GM10266 (cell line): ENCODE results near the gene DAO.

Experiments
- DNase-seq: peaks from one replicate; pipeline ENCODE4 v3.0.0; 2012; ENCODE audit errors: extremely low spot score
- TF ChIP-seq, protein P1 (sequence below): IDR thresholded peaks from 2 replicates; pipeline ENCODE4 v1.5.1; 2012; ENCODE audit warnings: mild to moderate bottlenecking, low read depth; ENCODE audit not compliant: control insufficient read depth, insufficient read depth; ENCODE audit errors: missing control alignments

DAO gene

DNA sequence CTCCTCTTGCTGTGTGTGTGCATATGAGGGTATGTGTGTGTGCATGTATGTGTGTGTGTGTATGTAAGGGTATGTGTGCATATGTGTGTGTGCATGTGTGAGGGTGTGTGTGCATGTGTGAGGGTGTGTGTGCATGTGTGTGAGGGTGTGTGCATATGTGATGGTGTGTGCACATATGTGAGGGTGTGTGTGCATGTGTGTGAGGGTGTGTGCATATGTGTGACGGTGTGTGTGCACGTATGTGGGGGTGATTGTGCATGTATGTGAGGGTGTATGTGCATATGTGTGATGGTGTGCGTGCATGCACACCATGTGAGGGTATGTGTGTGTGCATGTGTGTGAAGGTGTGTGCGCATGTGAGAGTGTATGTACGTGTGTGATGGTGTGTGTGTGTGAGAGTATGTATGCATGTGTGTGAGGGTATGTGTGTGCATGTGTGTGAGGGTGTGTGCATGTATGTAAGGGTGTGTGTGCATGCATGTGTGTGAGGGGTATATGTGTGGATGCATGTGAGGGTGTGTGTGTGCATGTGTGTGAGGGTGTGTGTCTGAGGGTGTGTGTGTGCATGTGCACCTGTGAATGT is 15.4 kb downstream of the DAO start:
- no peak for DNase-seq
- TF ChIP-seq, protein P1, sequence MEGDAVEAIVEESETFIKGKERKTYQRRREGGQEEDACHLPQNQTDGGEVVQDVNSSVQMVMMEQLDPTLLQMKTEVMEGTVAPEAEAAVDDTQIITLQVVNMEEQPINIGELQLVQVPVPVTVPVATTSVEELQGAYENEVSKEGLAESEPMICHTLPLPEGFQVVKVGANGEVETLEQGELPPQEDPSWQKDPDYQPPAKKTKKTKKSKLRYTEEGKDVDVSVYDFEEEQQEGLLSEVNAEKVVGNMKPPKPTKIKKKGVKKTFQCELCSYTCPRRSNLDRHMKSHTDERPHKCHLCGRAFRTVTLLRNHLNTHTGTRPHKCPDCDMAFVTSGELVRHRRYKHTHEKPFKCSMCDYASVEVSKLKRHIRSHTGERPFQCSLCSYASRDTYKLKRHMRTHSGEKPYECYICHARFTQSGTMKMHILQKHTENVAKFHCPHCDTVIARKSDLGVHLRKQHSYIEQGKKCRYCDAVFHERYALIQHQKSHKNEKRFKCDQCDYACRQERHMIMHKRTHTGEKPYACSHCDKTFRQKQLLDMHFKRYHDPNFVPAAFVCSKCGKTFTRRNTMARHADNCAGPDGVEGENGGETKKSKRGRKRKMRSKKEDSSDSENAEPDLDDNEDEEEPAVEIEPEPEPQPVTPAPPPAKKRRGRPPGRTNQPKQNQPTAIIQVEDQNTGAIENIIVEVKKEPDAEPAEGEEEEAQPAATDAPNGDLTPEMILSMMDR: no peak

DNA sequence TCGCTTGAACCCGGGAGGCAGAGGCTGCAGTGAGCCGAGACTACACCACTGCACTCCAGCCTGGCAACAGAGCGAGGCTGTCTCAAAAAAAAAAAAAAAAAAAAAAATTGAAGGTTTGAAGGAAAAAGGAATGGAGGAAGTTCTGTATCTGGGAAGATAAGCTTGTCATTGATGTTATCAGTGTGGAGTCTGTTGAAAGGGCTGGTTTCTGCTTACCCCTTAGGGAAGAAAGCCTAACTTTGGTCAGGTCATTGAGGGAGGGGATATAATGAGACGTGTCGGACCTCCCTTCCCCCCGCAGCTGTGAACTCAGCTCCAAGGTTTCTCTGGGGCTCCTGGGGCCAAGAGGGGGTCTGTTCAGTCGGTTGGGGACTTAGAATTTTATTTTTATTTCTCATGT is 16.4 kb downstream of the DAO start:
- TF ChIP-seq, protein P1: no peak
- DNase-seq: no peak

DNA sequence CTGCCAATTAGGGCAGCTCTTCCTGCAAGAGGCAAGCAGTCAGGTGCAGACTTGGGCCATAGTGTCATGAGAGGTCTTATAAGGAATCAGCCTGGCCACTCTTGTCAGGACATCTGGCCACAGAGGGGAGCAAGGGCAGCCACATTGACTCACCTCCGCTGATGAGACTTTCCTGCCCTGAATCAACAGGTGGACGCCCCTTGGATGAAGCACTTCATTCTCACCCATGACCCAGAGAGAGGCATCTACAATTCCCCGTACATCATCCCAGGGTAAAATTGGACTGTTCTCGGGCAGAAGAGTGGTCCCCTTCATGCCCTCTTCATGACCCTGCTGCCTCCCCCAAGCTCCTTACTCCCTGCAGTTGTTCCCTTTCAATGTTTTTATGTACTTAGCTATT is 16.9 kb downstream of the DAO start:
- DNase-seq: no peak
- TF ChIP-seq, protein P1: no peak

- TF ChIP-seq, protein P1: no peak
- no peak for DNase-seq
Measured at GRCh38 chr12:108899145-108899544, 19.3 kb downstream of the DAO start.

- TF ChIP-seq, protein P1: no peak
- no peak for DNase-seq
Measured at GRCh38 chr12:108905725-108906124, 25.8 kb downstream of the DAO start.

GRCh38 chr12:108906971-108907370 is 27.1 kb downstream of the DAO start:
- TF ChIP-seq, protein P1: no peak
- DNase-seq: no peak

DNA sequence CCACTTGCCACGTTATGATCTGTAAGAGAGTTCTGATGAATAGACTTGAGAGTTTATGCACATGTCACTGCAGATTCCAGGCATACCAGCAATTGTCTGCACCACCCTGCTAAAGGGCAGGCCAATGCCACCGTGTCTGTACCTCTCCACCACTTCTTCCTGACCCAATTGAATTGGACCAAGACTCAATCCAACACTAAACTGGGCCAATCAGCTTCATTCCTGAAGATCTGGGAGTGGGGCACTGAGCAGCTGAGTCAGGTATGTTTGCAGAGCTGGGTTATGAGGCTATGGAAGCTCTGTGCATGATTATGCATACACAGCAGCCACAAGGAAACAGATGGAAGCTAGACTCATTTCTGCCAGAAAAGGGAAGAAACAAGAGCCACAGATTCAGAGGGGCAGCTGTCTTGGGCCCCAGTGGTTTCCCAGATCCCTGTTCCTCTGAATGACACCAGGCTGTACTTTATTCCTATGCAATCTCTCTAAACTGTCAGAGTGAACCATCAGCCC is 28.0 kb downstream of the DAO start:
- TF ChIP-seq, protein P1: no peak
- DNase-seq: no peak
